Naive thymus-derived CD8-positive, alpha-beta T cell (primary cell): ENCODE results near the gene SELPLG. TPM values are rescaled to one million over a fixed set of nuclear protein-coding genes. Genes with fewer than 3 reads are reported as not detected.
A peak's percentile ranks its signal among the peaks of the same experiment; 100 is the strongest.

Source experiments
- ATAC-seq, 2 donors: fragments of 150-1000 bp; cut with Tn5 transposase in 1 of 2; sonication (Bioruptor Pico), chemical (Tn5 transposase) in 1 of 2; 1 replicate in 1 of 2; 2 replicates in 1 of 2; pipeline ENCODE4 v1.10.0; 2021; ENCODE audit warnings: mild to moderate bottlenecking in 2 of 2, moderate library complexity in 2 of 2
- POLR2A ChIA-PET: fragments of 350-600 bp; sonication (Branson Sonifier 250); formaldehyde crosslinking; loops from one replicate; lab custom pipeline; 2021; ENCODE audit warnings: antibody characterized with exemption; lab: Charles Lee
- DNase-seq, 10 donors: peaks; one replicate each; pipeline versions ENCODE4 v3.0.0 to v3.0.0-alpha.2; 2020 to 2022
- H3K27ac Mint-ChIP-seq, 10 donors: one replicate each; pipeline ENCODE4 v1.8.0; 2020 to 2022; ENCODE audit warnings: mild to moderate bottlenecking in 10 of 10, mixed read lengths in 10 of 10, moderate library complexity in 4 of 10, inconsistent platforms in 1 of 10
- H3K27me3 Mint-ChIP-seq, 5 donors: one replicate each; pipeline ENCODE4 v1.8.0; 2021 to 2022; ENCODE audit warnings: mixed read lengths in 5 of 5
- H3K36me3 Mint-ChIP-seq, 3 donors: one replicate each; pipeline ENCODE4 v1.8.0; 2020 to 2022; ENCODE audit warnings: mixed read lengths in 3 of 3, mild to moderate bottlenecking in 2 of 3, inconsistent platforms in 1 of 3
- H3K4me1 Mint-ChIP-seq, 4 donors: one replicate each; pipeline ENCODE4 v1.8.0; 2021 to 2022; ENCODE audit warnings: mixed read lengths in 4 of 4
- H3K4me3 Mint-ChIP-seq, 10 donors: one replicate each; pipeline ENCODE4 v1.8.0; 2020 to 2022; ENCODE audit warnings: mild to moderate bottlenecking in 10 of 10, mixed read lengths in 10 of 10, moderate library complexity in 6 of 10, inconsistent platforms in 1 of 10
- H3K9me3 Mint-ChIP-seq, 9 donors: one replicate each; pipeline ENCODE4 v1.8.0; 2020 to 2022; ENCODE audit warnings: mixed read lengths in 9 of 9, mild to moderate bottlenecking in 3 of 9, inconsistent platforms in 1 of 9, moderate library complexity in 1 of 9
- polyA plus RNA-seq, 3 donors: library from polyadenylated mRNA; unstranded; fragments of 300-500 nt; fragmentation: Illumina TruSeq; gene quantifications; one replicate each; pipeline ENCODE4 v1.2.3, GENCODE V29; 2021
- total RNA-seq, 8 experiments: library from RNA in 2 of 8; stranded (reverse) in 2 of 8; gene quantifications; one replicate each; pipeline ENCODE4 v1.2.3 and lab custom pipeline; 2021 to 2026

Gene SELPLG
- total and polyA plus RNA-seq, 5 experiments from 2014 or later: 157 to 720 (median 453) TPM

DNA sequence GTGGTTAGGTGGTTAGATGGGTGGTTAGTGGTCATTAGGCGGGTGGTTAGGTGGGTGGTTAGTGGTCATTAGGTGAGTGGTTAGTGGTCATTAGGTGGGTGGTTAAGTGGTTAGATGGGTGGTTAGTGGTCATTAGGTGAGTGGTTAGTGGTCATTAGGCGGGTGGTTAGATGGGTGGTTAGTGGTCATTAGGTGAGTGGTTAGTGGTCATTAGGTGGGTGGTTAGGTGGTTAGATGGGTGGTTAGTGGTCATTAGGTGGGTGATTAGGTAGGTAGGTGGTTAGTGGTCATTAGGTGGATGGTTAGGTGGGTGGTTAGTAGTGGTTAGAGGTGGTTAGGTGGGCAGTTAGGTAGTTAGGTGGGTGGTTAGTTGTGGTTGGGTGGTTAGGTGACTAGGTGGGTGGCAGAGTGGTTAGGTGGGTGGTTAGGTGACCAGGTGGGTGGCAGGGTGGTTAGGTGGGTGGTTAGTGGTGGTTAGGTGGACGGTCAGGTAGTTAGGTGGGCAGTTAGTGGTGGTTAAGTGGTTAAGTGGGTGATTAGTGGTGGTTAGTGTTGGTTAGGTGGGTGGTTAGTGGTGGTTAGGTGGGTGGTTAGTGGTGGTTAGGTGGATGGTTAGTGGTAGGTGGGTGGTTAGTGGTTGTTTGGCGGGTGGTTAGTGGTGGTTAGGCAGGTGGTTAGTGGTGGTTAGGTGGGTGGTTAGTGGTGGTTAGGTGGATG lies 27.8 kb downstream of the SELPLG start:
- POLR2A ChIA-PET: no interaction called here
- no peaks in the 10 kb centered on the region for H3K4me1 Mint-ChIP-seq
- DNase-seq (no peak), ATAC-seq (no peak)
- H3K9me3 Mint-ChIP-seq: no peaks in the 10 kb centered on the region
- no peaks in the 10 kb centered on the region for H3K27me3 Mint-ChIP-seq
- H3K4me3 Mint-ChIP-seq: no peak overlapping the region
- H3K27ac Mint-ChIP-seq: peak overlapping the region in 1 of 10 donors; percentile 24
- no peaks in the 10 kb centered on the region for H3K36me3 Mint-ChIP-seq

DNA sequence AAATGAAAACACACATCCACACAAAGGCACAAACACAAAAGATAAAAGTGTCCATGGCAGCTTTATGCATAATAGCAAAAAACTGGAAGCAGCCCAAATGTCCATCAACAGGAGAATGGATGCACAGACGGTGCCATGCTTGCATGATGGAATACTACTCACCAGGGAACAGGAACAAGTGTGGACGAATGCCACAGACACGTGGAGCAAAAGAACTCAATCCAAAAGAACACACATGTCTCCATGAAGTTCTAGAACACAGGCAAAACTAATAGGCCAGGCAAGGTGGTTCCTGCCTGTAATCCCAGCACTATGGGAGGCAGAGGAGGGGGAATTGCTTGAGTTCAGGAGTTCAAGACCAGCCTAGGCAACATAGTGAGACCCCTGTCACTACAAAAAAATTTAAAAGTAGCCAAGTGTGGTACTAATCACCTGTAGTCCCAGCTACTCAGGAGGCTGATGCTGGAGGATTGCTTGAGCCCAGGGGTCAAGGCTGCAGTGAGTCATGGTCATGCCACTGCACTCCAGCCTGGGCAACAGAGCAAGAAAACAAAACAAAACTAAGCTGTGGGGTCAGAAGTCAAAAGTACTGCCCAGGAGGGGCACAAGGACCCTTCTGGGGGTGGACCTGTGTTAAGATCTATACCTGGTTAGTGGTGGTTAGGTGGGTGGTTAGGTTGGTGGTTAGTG lies 28.5 kb downstream of the SELPLG start:
- no peaks in the 10 kb centered on the region for H3K36me3 Mint-ChIP-seq
- DNase-seq (no peak), ATAC-seq (no peak)
- H3K4me3 Mint-ChIP-seq: no peak overlapping the region
- no peaks in the 10 kb centered on the region for H3K27me3 Mint-ChIP-seq
- H3K9me3 Mint-ChIP-seq: no peaks in the 10 kb centered on the region
- peak overlapping the region in 2 of 10 donors; percentile 10 to 12 for H3K27ac Mint-ChIP-seq
- H3K4me1 Mint-ChIP-seq: no peaks in the 10 kb centered on the region
- POLR2A ChIA-PET: no interaction called here

DNA sequence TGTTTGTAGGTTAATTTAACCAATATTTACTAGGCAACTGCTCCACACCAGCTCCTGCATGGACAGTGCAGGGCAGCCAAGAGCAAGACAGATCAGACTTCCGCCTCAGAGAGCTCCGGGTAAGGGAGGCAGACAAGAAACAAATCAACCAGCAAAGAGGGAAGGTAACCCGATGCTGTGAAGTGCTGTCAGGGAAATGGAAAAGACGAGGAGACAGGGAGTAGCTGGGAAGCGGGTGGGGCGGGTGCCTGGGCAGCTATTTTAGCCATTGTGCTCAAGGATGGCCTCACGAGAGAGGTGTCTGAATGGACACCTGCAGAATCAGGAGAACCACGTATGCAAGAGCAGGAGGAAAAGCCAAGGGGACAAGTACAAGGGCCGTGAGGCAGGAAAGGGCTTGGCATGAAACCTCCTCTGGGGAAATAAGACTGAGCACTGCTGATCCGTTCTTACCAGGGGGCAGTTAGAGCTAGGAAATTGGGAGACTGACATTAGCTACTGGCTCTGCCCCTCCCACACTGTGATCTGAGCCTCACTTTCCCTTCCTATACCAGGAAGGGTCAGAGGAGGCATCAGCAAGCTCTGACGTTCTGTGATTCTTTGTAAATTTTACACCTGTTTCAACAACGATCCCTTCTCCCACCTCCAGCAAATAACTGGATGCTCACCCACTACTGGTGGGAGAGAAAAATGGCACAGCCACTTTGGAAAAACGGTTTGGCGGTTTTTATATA lies 29.3 kb downstream of the SELPLG start:
- H3K36me3 Mint-ChIP-seq: no peaks in the 10 kb centered on the region
- no peak for DNase-seq
- H3K27me3 Mint-ChIP-seq: no peaks in the 10 kb centered on the region
- no peak for ATAC-seq
- H3K9me3 Mint-ChIP-seq: no peaks in the 10 kb centered on the region
- peak overlapping the region in 3 of 10 donors; percentile 16 to 59 (median 29) for H3K27ac Mint-ChIP-seq
- H3K4me3 Mint-ChIP-seq: no peak overlapping the region
- POLR2A ChIA-PET: no interaction called here
- H3K4me1 Mint-ChIP-seq: no peaks in the 10 kb centered on the region

DNA sequence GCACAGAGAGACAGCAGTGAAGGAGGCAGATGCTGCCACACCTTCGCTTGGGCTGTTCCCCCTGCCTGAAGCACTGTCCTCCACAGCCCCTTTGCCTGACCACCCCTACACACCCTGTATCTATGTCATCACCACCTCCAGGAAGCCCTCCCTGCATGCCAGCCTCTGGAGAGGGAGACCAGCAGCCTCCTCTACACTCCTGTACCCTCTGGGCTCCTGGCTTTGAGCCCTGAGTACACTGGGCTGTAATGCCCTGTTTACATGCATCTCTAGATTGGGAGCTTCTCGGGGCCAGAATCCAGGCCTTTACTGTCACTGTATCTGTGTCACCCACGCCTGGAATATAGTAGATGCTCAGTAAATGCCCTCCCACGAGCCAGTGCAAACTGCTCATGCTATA lies 30.0 kb downstream of the SELPLG start:
- Mint-ChIP-seq H3K9me3 (no peaks in the 10 kb centered on the region), H3K27me3 (no peaks in the 10 kb centered on the region), H3K4me1 (peaks cover 0 to 2% (median 0%) of the 10 kb centered on the region in 4 donors), H3K36me3 (no peaks in the 10 kb centered on the region), H3K27ac (peak overlapping the region in 4 of 10 donors; percentile 16 to 62 (median 36)), H3K4me3 (no peak overlapping the region)
- ATAC-seq (no peak), DNase-seq (no peak)
- POLR2A ChIA-PET: no interaction called here

DNA sequence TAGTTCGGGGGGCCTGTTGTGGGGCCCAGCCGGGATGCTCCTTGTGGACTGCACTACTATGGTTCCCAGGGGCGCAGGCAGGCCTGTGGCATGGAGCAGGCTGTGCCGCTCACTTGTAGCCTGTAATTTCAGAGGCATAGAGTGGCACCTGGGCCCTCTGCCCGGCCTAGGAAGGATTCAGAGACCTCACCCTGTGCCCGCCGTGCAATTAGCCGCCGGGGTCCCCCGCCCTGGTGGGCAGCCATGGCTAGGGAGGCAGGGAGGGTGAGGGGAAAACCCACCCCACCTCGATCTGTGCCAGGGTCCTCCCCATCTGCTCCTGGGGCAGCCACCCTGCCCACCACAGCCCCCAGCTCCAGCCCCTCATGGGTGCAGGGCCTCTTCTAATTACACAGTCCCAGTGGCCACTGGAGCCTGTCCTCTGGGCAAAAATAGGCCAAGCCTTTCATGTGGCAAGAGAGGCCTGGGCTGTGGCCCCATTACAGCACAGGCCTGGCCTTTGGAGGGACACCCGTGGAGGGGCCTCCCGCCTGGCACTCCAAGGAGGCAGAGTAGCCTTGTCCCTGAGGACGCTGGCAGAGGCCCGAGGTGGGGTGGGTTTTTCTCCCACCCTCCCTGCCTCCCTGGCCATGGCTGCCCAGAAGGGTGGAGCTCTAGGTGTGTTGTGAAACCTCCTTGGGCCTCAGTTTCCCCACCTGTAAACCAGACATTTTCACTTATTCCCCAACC lies 30.6 kb downstream of the SELPLG start:
- no peak for DNase-seq
- no peaks in the 10 kb centered on the region for H3K27me3 Mint-ChIP-seq
- no peaks in the 10 kb centered on the region for H3K9me3 Mint-ChIP-seq
- no peak overlapping the region for H3K4me3 Mint-ChIP-seq
- no peaks in the 10 kb centered on the region for H3K36me3 Mint-ChIP-seq
- peaks cover 0 to 2% (median 0%) of the 10 kb centered on the region in 4 donors for H3K4me1 Mint-ChIP-seq
- POLR2A ChIA-PET: no interaction called here
- no peak for ATAC-seq
- H3K27ac Mint-ChIP-seq: peak overlapping the region in 2 of 10 donors; percentile 29 to 62

DNA sequence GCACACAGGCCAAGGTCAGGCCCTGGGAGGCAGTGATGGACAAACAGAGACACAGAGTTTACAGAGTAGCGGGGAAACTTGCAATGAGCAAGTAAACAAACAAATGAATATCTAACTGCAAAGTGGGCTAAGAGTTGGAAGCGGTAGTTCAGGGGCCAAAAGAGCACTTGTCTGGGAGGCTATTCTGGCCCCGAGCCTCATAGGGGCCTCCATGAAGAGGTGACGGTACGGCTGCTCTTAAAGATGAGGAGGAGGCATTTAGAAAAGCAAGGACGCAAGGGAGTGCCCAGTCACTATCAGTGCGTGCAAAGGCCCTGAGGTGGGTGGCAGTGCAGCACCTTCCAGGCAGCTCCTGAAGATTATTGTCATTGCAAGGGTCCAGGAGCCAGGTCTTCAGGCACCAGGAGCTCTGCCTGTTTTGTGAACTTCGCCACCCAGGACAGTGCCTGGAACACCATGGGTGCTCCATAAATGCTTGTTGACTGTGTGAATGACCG lies 31.4 kb downstream of the SELPLG start:
- no peak overlapping the region for H3K27ac Mint-ChIP-seq
- H3K4me1 Mint-ChIP-seq: peaks cover 0 to 2% (median 0%) of the 10 kb centered on the region in 4 donors
- no peaks in the 10 kb centered on the region for H3K36me3 Mint-ChIP-seq
- DNase-seq (no peak), ATAC-seq (no peak)
- no peaks in the 10 kb centered on the region for H3K27me3 Mint-ChIP-seq
- no peak overlapping the region for H3K4me3 Mint-ChIP-seq
- H3K9me3 Mint-ChIP-seq: no peaks in the 10 kb centered on the region
- POLR2A ChIA-PET: no interaction called here

DNA sequence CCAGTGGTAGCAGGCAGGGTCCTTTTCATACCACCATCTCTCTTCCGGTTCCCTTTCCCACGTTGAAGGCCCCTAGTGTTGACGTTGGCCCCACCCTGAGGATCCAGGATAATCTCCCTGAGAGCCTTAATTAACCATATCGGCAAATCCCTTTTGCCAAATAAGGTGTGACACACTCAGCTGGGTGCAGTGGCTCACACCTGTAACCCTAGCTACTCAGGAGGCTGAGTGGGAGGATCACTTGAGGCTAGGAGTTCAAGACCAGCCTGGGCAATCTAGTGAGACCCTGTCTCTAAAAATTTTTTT lies 33.0 kb downstream of the SELPLG start:
- H3K9me3 Mint-ChIP-seq: no peaks in the 10 kb centered on the region
- H3K27me3 Mint-ChIP-seq: no peaks in the 10 kb centered on the region
- H3K36me3 Mint-ChIP-seq: no peaks in the 10 kb centered on the region
- ATAC-seq (no peak), DNase-seq (no peak)
- H3K4me3 Mint-ChIP-seq: no peak overlapping the region
- POLR2A ChIA-PET: interaction anchor here (1.6 kb wide), 1 partner anchor 20 kb away, joined by 3 read pairs; no protein-coding TSS in a partner anchor
- peaks cover 0 to 2% (median 0%) of the 10 kb centered on the region in 4 donors for H3K4me1 Mint-ChIP-seq
- H3K27ac Mint-ChIP-seq: peak overlapping the region in 1 of 10 donors; percentile 60

DNA sequence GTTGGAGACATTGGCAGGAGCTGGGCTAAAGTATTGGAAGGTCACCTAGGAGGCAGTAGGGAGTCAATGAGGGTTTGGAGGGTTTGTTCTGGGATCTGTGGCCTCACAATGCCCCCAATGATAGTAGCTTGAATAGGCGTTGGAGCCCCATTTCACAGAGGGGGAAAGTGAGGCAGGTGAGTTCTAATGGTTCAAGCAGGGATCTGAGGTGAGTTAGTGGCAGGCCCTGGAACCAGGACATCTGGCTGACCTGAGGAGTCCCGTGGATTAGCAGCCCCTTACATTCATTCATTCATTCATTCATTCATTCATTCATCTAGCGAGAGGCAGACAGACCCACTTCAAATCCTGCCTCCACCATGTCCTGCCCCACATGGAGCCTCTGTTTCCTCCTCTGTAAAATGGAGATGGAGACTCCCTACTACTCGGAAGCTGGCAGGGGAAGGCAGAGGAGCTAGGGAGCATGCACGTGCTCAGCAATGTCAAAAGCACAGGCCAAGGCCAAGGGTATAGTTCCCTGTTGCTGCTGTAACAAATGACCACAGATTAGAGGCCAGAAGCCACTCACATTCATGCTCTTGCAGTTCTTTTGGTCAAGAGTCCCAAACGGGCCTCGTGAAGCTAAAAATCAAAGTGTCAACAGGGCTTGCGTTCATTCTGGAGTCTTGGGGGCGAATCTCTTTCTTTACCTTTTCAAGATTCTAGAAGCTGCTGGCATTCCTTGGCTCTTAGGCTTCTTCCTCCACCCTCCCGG lies 33.6 kb downstream of the SELPLG start:
- H3K27me3 Mint-ChIP-seq: no peaks in the 10 kb centered on the region
- H3K4me1 Mint-ChIP-seq: peaks cover 0 to 2% (median 0%) of the 10 kb centered on the region in 4 donors
- no peak overlapping the region for H3K4me3 Mint-ChIP-seq
- no peaks in the 10 kb centered on the region for H3K36me3 Mint-ChIP-seq
- H3K9me3 Mint-ChIP-seq: no peaks in the 10 kb centered on the region
- peak overlapping the region in 1 of 10 donors; percentile 14 for H3K27ac Mint-ChIP-seq
- DNase-seq: no peak
- ATAC-seq: no peak
- POLR2A ChIA-PET: interaction anchor here (1.6 kb wide), 1 partner anchor 21 kb away, joined by 3 read pairs; no protein-coding TSS in a partner anchor

DNA sequence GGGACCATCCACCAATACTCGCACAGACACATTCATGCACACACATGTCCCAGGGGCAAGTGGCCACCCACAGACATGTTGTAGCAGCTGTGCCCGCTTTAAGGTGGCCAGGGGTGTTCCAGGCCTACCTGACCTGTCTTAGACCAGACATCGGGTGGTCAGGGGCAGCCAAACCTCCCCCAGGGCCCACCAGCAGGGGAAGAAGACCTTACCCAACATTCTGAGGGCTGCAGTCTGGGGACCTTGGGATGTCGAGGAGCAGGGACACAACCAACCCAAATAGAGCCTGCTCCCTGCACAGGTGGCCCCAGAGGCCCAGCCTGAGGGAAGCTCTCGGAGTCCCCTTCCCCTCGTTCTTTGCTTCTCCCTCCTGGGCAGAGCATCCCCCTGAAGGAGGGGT lies 34.2 kb downstream of the SELPLG start:
- POLR2A ChIA-PET: interaction anchor here (1.6 kb wide), 1 partner anchor 22 kb away, joined by 3 read pairs; no protein-coding TSS in a partner anchor
- Mint-ChIP-seq H3K27ac (peak overlapping the region in 1 of 10 donors; percentile 14), H3K4me3 (no peak overlapping the region), H3K4me1 (peaks cover 0 to 2% (median 0%) of the 10 kb centered on the region in 4 donors), H3K36me3 (no peaks in the 10 kb centered on the region), H3K9me3 (no peaks in the 10 kb centered on the region), H3K27me3 (no peaks in the 10 kb centered on the region)
- ATAC-seq (no peak), DNase-seq (no peak)

DNA sequence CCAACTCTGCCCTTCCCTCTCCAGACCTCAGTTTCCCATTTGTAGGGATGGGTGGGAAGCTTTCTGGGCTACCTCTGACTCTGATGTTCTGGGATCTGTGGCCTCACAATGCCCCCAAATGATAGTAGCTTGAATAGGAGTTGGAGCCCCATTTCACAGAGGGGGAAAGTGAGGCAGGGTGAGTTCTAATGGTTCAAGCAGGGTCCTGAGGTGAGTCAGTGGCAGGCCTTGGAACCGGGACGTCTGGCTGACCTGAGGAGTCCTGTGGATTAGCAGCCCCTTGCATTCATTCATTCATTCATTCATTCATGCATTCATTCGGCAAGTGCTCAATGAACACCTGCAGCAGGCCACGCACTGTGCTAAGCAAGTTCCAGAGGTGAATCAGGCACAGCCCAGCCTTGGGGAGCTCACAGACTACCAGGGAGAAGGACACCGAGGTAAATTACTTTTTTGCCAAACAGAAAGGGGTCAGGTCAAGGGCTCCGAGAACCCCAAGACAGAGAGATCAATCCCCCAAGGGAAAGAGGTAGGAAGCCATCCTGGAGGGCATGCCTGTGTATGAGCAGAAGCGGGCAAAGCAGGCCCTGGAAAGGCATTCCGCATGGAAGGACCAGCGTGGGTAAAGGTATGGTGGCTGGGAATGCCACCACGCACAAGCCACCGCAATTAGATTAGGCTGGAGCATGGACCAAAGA lies 35.0 kb downstream of the SELPLG start:
- no peaks in the 10 kb centered on the region for H3K36me3 Mint-ChIP-seq

More for the DNA sequence above, 35.0 kb downstream of the SELPLG start:
- no peaks in the 10 kb centered on the region for H3K27me3 Mint-ChIP-seq
- no peak overlapping the region for H3K4me3 Mint-ChIP-seq
- POLR2A ChIA-PET: no interaction called here
- H3K27ac Mint-ChIP-seq: peak overlapping the region in 2 of 10 donors; percentile 9 to 41
- H3K9me3 Mint-ChIP-seq: no peaks in the 10 kb centered on the region
- ATAC-seq (no peak), DNase-seq (no peak)
- peaks cover 0 to 2% (median 0%) of the 10 kb centered on the region in 4 donors for H3K4me1 Mint-ChIP-seq
